ENCODE data around the gene KLHL35.

- TF ChIP-seq CTCF (IDR thresholded peaks at IDR 0.05) (no peak), POLR2A (IDR thresholded peaks at IDR 0.05) (no peak), POLR2AphosphoS5 (IDR thresholded peaks at IDR 0.05) (no peak)
Observed at GRCh38 chr11:75421035-75421602, 11.9 kb downstream of the KLHL35 start.
